Ishikawa (cell line): ENCODE data around the gene CEACAM19.
A peak's percentile ranks its signal among the peaks of the same experiment; 100 is the strongest.

Experiments
- CEBPB ChIP-seq: IDR thresholded peaks from 2 replicates; pipeline ENCODE4 v1.6.1; 2012
- CREB1 ChIP-seq: IDR thresholded peaks from 2 replicates; pipeline ENCODE4 v1.6.1; 2012; ENCODE audit warnings: low read depth
- EGR1 ChIP-seq: IDR thresholded peaks from 2 replicates; pipeline ENCODE4 v1.6.1; 2012
- EP300 ChIP-seq: IDR thresholded peaks from 2 replicates; pipeline ENCODE4 v1.6.1; 2012; ENCODE audit warnings: borderline replicate concordance
- FOXM1 ChIP-seq: IDR thresholded peaks from 2 replicates; pipeline ENCODE4 v1.6.1; 2012; ENCODE audit warnings: low read depth, borderline replicate concordance
- MAX ChIP-seq: IDR thresholded peaks from 2 replicates; pipeline ENCODE4 v1.6.1; 2012
- NFIC ChIP-seq: IDR thresholded peaks from 2 replicates; pipeline ENCODE4 v1.6.1; 2012
- RAD21 ChIP-seq: IDR thresholded peaks from 2 replicates; pipeline ENCODE4 v1.6.1; 2012; ENCODE audit warnings: low read depth
- REST ChIP-seq: IDR thresholded peaks from 2 replicates; pipeline ENCODE4 v1.6.1; 2012; ENCODE audit warnings: low read depth, mild to moderate bottlenecking
- TAF1 ChIP-seq: IDR thresholded peaks from 2 replicates; pipeline ENCODE4 v1.6.1; 2012; ENCODE audit warnings: low read depth, mild to moderate bottlenecking
- TCF12 ChIP-seq: IDR thresholded peaks from 2 replicates; pipeline ENCODE4 v1.6.1; 2012; ENCODE audit warnings: low read depth
- TEAD4 ChIP-seq: IDR thresholded peaks from 2 replicates; pipeline ENCODE4 v1.6.1; 2012
- USF1 ChIP-seq: IDR thresholded peaks from 2 replicates; pipeline ENCODE4 v1.6.1; 2012
- YY1 ChIP-seq: IDR thresholded peaks from 2 replicates; pipeline ENCODE4 v1.6.1; 2012; ENCODE audit warnings: low read depth
- ZBTB7A ChIP-seq: IDR thresholded peaks from 2 replicates; pipeline ENCODE4 v1.6.1; 2012; ENCODE audit warnings: low read depth

Gene CEACAM19

GRCh38 chr19:44686896-44687295 is 15.6 kb downstream of the CEACAM19 start:
- TF ChIP-seq USF1 (no peak), YY1 (no peak), NFIC (no peak), TEAD4 (no peak), REST (no peak), EP300 (no peak), CEBPB (no peak), ZBTB7A (no peak), TAF1 (no peak), FOXM1 (no peak), CREB1 (no peak), EGR1 (no peak), MAX (no peak), RAD21 (no peak), TCF12 (no peak)

- TF ChIP-seq EP300, result no peak
- no peak for TF ChIP-seq CEBPB
These were observed 16.6 kb downstream of the CEACAM19 start for GRCh38 chr19:44687888-44688287.

GRCh38 chr19:44689290-44690130 is 18.2 kb downstream of the CEACAM19 start:
- TF ChIP-seq ZBTB7A (peak; percentile 90; the same call in 1 of the 2 replicates), TCF12 (no peak), EP300 (no peak), FOXM1 (no peak), TAF1 (peak; percentile 35; the same call in 1 of the 2 replicates), RAD21 (peak; percentile 98), CREB1 (no peak)

- TF ChIP-seq CREB1 (no peak), NFIC (no peak), TAF1 (no peak), ZBTB7A (no peak), CEBPB (no peak), YY1 (no peak), RAD21 (no peak), USF1 (no peak), FOXM1 (no peak), MAX (no peak)
These were observed 18.8 kb downstream of the CEACAM19 start for GRCh38 chr19:44690131-44690440.

GRCh38 chr19:44692379-44692721 is 21.1 kb downstream of the CEACAM19 start:
- TF ChIP-seq RAD21, result no peak
- TF ChIP-seq TAF1, result no peak
- no peak for TF ChIP-seq YY1
- TF ChIP-seq MAX, result no peak
- no peak for TF ChIP-seq EP300
- no peak for TF ChIP-seq FOXM1
- TF ChIP-seq CREB1, result no peak
- TF ChIP-seq EGR1, result no peak
- no peak for TF ChIP-seq REST
- no peak for TF ChIP-seq USF1
- no peak for TF ChIP-seq CEBPB
- no peak for TF ChIP-seq TCF12
- no peak for TF ChIP-seq ZBTB7A
- TF ChIP-seq TEAD4, result no peak
- TF ChIP-seq NFIC, result no peak
